KG1 (cell line): Measurements from ENCODE around the gene MAGI1.

ENCODE experiments used
- DNase-seq: peaks from one replicate; lab custom pipeline; 2025; lab: John Stamatoyannopoulos, UW

MAGI1 gene

DNA sequence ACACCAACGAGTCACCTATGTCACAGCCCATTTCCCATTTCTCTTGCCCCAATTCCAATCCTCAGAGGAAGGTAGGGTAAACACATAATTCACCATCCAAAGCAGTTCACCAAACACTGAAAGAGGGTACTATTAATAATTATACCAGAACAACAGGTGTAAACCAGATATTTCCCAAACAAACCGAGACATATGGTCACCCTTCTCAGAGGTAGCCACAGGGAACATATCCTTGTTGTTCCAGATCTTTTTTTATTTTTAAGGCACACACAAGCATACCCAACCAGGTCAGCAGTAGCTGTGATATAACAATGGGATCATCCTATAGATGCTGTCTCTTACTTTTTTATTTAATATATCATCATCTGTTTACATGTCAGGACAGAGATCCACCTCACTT is 24.7 kb downstream of the MAGI1 start:
- DNase-seq = no peak

DNA sequence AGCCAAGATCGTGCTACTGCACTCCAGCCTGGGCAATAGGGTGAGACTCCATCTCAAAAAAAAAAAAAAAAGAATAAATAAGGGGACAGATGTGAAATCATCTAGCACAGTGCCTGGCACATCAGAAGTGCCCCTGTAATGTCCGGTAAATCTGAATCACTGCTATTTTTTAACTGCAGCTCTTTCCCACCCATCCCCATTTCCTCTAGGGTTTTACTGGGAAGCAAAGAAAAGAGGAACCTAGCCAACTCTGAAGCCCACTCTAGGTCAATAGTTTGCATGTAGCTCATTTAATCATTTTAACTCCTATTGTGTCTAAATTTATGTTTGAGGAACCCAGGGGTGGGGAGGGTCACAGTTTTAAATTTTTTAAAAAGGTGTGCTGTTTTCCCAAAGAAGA is 26.0 kb downstream of the MAGI1 start:
- no peak for DNase-seq

DNA sequence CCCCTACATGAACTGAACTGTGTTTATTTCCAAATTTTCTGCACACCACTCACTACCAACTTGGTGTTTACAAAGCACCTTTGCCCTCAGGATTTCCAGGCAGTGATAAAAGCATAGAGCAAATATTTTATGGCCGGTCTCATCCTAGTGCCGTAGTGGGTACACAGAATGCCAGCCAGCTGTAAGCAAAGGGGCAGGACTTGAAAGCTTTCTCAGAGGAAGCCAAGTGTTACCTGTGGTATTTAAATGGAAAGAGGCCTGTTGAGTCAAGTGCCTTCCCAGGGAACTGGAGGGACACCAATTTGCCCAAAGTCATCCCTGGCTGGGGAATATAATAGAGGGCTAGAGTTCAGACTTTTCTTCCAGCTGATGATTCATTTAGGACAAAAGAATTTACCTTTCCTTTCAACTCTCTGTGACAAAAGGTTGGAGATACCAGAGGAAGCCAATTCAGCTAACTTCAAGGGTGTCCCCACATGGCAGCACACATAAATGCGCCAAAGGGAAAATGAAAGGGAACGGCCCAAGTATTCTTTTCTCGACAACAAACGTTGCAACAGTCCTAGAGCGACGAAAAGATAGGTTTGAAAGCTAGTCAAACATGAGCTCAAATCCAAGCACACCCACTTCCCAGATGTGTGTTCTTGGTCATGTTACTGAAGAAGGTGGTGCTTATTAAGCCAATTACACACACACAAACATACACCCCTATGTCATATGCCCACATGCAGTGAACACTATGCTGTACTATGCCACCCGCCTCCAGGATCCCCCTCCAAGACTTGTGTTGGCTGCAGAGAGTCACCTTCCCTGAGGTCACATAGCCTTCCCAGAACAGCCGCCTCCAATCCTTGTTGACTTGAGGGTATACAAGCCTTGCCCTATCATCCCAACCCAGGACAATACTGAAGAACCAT is 27.7 kb downstream of the MAGI1 start:
- no peak for DNase-seq

DNA sequence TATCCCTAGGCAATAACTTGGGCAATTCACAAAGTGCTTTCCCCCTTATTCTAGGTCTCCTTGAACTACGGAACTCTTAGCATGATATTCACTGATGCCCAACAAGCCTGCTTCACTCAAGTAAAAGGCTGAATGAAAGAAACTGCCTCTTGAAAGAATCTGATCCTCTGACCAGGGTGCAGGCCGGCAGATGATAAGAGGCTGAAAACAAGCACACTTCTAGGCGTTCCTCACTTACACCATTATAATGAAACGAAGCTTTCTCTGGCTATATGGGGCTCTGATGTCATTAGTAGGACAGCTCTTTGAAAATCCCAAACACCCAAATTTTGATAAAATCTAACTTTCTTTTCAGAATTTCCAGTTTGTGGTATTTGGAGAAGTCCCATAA is 28.4 kb downstream of the MAGI1 start:
- DNase-seq = no peak

DNA sequence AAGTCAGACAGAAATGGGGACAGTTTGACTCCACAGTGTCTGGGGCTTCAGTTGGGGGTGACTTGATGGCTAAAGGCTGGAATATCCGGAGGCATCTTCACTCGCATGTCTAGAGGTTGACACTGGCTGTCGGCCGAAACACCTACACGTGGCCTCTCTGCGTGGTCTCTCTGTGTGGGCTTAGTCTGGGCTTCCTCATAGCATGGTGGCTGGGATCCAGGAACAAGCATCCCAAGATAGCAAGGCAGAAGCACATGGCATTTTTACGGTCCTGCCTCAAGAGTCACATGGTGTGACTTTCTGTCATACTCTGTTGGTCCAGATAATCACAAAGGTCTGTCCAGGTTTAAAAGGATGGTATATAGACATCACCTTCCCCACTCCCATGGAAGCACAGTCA is 34.5 kb downstream of the MAGI1 start:
- no peak for DNase-seq

DNA sequence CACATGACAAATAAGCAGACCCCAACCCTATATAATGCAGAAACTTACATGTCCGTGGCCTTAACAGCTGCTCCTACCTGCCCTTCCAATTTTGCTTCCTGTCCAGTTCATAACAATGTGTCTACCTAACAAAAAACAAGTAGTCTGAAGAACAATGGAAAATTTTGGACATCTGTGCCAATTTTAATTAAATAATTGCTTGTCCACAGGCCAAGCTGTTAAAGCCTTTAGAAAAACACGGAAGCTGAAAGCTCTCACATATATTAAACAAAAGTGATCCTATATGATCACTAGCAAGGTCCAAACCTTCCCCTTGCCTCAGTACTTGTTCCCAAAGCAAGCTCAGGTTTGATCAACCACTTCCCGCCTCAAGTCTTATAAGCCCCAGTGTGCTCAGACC is 37.1 kb downstream of the MAGI1 start:
- DNase-seq = no peak

DNA sequence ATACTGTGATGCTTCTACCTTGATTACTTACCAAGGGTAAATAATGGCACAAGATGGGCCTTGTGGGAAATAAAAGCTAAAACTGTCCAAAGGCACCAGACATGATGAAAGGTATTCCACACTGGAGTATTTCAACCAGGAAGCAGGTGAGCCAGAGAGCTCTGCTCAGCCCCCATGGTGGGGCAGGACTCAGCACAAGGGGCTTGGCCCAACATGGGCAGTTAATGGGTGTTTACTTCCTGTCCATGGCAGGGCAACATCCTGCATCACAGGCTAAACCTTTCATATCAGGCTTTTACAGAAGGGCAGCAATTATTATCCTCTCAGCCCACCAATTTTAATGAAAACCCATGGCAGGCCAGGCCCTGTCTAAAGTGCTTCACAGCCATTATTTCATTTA is 38.2 kb downstream of the MAGI1 start:
- no peak for DNase-seq

DNA sequence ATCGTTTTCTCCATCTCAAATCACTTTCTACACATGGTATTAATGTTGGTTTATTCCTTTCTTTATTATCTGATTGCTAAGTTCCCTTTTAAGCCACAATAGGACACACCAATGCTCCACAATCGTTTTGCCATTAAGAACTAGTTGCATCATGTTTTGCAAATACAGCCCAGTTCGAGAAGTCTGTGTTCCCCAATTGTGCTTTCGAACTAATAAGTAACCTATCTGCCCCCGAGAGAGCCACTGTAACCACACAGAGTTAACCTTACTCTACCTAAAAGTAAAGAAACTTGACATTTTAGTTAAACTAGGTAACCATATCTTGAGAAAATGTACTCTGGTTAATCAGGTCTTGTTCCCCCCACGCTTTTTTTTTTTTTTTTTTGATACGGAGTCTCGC is 39.1 kb downstream of the MAGI1 start:
- DNase-seq = no peak

DNA sequence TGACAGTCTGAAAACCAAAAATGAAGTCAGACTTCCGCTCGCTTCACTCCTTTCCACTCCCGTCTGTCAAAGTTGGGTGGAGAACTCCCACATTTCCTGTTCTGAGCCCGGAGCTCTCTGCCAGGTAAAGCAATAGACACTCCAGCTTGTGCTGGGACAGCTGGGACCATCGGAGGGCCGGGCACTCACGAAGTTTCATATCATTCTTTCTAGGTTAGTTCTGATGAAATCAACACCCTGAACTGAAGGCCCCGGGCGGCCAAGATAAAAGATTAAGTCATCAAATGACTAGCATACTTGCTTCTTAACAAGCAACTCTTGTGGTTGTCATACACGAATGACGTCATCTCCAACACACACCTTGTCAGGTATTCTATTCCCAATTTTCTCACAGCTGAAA is 42.1 kb downstream of the MAGI1 start:
- no peak for DNase-seq

DNA sequence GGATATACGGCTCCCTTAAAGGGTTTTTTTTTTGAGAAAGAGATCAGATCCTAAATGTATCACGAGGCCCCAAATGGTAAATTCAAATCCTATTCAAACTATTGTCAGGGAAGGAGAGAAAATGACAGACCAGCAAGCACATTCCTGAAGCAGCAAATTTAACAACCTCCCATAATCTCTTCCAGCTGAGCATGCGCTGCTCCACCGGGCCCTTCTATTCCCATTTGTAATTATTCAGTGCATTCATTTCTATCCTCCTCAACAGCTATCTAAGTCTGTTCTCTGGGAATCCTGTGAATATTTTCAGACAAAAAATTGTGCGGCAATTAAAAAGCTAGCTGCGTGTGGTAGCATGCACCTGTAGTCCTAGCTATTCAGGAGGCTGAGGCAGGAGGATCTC is 43.2 kb downstream of the MAGI1 start:
- DNase-seq = no peak

DNA sequence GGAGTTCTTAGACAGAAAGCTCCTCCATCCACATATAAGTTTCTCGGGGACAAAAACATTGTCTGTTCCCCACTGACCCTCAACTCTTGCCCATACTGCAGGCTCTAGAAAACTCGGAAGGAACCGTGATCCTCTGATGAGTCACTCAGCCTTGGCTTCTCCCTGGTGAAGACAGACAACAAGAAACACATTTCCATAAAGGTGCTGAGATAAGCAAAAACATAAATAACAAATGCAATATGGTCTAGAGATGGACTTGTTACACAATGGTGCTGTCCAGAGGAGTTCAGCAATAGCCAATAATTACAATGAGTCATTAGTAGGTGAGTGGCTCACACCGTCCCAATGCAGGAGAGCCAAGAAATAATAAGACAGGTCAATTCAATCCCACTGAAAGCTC is 43.7 kb downstream of the MAGI1 start:
- no peak for DNase-seq

DNA sequence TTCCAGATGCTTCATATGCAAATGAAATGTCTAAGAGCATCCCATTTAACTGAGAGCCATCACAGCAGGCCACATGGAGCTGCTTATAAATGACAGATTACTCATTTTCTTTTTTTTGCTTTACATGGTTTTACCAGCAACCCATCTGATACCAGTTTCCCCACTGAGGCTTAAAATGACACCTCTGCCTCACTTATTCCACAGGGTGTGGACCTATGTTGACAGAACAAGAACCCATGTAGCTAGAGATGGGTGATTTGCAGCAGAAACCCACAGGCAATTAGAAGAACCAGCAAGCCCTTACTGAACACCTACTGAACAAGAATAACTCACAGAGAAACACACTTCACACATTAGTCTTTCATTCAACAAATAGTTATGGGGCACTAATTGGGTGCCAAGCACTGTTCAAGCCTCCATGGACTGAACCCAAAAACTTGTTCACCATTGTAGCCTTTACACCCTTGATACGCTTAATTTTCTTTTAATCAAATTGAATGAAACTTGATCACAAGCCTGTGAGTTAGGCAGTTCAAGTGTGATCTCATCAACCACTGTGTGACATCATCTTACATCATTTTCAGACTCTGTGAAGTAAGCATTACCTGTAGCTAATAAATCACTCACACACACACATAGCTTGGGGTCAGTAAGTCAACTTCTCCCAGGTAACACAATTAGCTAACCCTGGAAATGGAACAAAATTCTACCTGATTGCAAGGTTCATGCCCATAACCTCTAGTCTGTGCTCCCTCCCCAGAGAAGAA is 45.4 kb downstream of the MAGI1 start:
- no peak for DNase-seq

DNA sequence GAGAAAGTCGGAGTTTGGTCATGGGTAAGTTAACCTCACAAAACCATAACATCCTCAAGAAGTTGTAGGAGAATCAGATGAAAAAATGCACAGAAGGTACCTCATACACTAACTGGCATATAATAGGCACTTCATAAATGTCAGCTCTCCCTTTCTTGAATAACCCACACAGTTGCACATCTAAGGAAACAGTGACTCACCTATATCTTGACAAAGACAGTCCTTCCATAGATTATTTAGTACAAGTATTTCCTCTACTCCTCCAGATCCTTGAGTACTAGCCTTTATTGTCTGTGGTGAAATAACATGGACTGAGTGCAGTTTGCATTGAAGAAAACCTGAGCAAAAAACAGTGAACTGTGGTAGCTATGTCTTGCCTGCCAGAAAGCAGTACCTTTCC is 46.6 kb downstream of the MAGI1 start:
- no peak for DNase-seq

DNA sequence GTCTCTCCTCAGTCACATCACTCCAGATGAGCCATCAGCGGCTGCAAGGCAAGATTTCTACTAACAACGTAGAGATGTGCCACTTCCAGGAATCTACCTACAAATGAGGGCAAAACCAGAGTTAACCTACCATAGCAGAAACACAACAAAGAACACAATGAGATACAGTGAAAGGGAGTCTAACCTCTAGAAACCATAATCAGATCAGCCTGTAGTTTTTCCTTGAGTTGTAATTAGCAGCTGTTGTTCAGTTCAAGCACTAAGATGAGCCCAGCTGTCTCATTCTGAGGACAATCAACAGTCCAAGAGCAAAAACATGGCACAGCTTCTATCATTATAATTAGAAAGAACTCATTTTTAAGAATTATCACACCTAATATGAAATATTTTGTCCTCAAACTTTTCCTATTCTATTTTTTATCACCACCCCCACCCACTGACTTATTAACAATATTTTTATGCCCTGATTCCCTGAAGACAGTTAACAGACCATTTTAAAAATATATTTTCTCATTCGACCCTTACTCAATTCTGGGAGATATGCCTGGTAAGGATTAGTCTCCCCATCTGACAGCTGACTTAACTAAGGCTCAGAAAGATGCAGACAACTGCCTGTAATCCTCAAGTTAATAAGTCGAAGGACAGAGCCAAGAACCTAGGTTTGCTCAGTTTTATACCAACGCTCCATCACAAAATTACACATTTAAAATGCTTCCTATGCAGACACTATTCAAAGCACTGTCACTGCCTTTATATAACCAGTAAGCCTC is 50.1 kb downstream of the MAGI1 start:
- no peak for DNase-seq

DNA sequence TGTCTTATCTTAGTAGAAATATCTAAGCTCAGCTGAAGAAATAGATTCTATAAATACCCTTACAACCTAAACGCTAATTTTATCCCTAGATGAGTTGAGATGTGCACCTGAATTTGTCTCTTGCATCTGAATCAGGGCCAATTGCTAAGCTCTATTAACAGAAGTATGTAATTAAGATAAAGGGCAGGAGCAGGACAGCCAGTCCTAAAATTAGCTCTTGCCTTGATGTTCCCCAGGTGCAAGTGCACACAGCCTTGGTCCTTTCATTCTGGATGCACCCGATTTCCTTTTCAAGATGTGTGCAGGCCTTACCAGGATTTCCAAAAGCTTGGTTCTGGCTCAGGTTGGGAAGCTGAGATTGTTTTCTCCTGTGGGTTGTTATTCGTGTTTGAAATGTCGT is 52.4 kb downstream of the MAGI1 start:
- DNase-seq = no peak

DNA sequence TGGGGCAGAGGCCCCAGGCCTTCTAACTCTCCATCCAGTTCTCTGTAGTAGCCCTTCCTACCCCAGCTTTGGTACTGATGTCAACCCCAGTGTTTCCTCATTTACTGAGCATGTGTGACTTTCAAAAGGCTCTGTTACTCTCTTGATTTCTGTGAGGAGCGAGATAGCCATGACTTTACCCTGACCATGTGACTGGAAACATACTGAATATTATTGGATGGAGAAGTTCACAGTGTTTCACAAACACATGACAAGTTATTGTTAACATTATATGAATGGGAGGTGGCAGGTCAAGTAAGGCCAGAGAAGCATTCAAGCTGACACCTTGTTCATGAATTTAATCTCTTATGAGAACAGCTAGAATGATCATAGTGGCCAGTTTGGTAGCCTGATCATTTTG is 53.7 kb downstream of the MAGI1 start:
- no peak for DNase-seq

DNA sequence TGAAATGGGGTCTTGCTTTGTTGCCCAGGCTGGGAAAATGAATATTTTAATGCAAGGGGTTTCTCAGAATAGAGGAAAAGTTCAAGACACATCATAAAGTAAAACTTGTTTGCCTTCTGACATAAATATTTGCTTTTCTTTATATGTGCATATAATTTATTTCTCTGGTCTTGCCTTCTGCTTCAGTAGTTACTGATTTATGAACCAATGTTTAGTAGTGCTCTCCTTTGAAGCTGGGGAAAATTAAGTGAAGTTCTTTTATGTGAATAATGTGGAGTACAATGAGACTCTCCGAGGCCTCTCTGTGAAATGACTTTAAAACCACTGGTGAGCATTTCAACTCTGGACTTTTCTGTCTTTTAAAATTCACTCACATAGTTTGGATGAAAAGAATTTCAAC is 55.6 kb downstream of the MAGI1 start:
- no peak for DNase-seq

DNA sequence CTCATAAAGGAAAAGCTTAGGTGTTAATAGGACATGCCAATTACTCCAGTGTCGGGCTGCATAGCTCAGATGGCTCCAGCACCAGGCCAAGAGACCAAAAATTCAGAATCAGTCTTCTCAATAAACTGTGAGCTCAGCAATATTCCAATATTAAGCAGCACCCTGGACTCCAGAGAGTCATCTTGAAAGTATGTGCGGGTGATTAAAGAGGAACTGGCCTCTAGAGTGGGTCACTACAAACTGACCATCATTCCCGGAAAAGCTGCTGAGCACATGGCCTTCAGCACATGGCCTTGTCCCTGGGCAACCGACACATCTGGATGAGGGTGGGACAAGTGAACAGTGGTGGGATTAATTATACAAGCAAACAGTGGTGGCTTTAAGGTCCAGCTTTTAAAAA is 59.0 kb downstream of the MAGI1 start:
- no peak for DNase-seq

DNA sequence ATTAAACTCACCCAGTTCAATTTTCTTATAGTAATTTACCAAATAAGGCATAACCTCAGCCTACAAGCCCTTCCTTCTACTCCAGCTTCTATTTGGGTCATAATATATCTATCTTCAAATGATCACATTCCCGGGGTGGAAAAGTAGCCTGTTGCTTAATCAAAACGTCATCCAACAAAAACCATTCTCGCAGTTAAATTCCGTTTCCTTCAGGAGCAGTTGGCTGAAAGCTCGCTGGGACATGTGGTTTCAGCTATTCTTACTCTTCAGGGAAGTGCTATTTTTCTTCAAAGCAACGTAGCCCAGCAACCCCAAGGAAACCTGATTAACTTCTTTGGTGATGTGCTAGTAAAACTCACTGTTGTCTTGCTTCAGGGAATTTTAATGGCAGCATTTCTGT is 59.6 kb downstream of the MAGI1 start:
- DNase-seq = no peak

DNA sequence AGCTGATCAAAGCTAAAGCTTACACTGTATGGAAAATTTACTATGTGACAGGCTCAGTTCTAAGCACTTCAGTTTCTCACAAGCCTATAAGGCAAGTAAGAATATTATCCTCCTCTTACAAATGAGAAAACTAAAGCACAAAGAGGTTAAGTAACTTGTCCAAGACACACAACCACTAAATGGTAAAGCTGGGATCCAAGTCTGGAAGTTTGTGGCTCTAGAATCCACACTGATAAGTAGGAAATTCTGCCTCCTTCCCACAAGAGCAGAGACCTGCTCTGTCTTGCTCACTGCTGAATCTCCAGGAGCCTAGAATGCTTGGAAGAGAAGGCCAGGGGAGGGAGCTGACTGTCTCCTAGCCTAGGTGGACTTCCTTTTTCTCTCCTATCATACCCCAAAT is 60.6 kb downstream of the MAGI1 start:
- DNase-seq = no peak

DNA sequence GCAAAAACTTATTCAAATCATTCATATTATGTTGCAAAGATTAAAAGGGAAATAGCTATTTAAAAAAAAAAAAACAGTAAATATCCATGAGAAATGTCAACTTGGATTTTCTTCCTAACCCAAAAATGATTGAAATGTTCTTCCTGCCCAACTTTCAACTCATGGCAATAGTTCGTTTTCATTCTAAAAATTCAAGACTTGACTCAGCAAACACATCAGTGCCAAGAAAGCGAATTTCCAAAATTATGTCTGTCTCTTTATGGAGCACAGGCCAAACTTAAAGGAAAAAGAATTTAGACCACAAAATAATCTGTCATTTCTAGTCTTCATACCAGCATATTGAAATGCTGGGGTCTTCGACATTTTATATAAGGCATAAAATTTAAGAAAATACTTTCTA is 63.7 kb downstream of the MAGI1 start:
- no peak for DNase-seq

DNA sequence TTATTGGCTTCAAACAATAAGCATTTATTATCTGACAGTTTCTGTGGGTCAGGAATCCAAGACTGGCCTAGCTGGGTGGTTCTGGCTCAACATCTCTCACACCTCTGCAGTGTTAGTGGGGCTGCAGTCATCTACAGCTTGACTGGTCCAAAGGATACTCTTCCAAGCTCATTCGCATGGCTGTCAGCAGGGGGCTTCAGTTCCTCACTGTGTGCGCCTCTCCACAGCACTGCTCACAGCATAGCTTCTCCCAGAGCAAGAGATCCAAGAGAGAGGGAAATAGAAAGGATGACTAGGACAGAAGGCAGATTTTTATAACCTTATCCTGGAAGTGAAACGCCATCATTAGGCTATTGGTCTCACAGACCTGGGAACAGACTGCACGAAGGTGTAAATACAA is 64.2 kb downstream of the MAGI1 start:
- no peak for DNase-seq

DNA sequence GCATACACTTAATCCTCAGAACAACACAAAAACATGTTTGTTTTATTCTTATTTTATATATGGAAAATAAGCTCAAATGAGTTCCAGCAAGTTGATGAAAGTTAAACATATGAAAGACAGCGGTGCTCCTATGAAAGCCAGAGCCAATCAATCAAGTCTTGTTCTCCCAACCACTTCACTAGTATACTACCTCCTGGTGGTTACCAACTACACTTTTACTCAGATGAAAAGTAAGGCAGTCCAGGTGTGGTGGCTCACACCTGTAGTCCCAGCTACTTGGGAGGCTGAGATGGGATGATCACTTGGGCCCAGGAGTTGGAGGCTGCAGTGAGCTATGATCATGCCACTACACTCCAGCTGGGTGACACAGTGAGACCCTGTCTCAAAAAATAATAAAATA is 66.0 kb downstream of the MAGI1 start:
- DNase-seq = no peak
